ENCODE results near the gene SEMA5A. TPM values are rescaled to one million over a fixed set of nuclear protein-coding genes. Genes with fewer than 3 reads are reported as not detected.
"Not testable (repeated sequence)": the region's sequence is repeated elsewhere in the genome, so short reads cannot be mapped to it uniquely, and the experiment has no call there.

The SEMA5A gene
- total RNA-seq, 1 experiment from 2014 or later: 15.9 TPM

DNA sequence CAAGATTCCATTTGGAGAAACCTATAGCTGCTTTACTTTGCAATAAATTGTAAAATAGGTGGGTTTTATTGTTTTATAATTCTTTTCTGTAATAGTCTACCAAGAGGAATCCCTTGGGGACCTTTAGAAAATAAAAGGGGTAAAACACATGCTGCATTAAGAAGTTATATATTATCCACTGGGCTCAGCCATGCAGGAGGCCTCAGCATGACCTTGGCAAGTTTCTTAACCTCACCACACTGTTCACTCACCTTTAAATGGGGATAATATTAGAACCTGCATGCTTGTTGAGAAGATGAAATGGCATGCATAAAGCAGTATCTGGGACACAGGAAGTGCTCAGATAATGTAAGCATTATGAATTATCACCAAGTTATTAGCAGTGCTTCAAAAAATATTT lies 120.2 kb downstream of the SEMA5A start:
- no peak for DNase-seq (ENCODE audit: low read depth in 1 of 2, low spot score in 2 of 2)

DNA sequence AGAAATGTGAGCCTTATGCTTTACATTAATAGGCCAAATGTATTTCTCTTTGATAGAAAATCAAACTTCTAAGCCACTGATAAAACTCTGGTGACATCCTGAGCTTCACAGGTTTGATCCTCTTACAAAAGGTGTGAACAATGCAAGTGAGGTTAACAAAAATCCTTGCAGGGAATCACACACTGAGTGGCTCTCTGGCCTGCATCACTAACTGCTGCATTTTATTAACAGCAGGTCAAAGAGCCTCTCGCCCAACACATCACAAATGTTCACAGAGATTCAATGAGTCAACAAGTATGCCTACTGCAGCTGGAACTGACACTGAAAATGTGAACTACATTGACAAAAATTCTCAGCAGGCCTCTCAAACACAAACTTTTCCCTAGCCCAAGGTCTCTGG lies 122.3 kb downstream of the SEMA5A start:
- H3K36me3 ChIP-seq: 0 out of 2 replicates have a peak, but pooled peaks cover 6% of the 10 kb centered on the region
- H3K27me3 ChIP-seq (replicated peaks): no peaks in the 10 kb centered on the region
- H3K27ac ChIP-seq: no peak overlapping the region

More for the DNA sequence above, 120.2 kb downstream of the SEMA5A start:
- Histone ChIP-seq H3K36me3 (no peaks in the 10 kb centered on the region), H3K4me3 (no peak overlapping the region), H3K27me3 (replicated peaks) (no peaks in the 10 kb centered on the region), H3K9me3 (replicated peaks) (no peaks in the 10 kb centered on the region), H3K27ac (no peak overlapping the region), H3K4me1 (replicated peaks) (peaks cover 29% of the 10 kb centered on the region)

DNA sequence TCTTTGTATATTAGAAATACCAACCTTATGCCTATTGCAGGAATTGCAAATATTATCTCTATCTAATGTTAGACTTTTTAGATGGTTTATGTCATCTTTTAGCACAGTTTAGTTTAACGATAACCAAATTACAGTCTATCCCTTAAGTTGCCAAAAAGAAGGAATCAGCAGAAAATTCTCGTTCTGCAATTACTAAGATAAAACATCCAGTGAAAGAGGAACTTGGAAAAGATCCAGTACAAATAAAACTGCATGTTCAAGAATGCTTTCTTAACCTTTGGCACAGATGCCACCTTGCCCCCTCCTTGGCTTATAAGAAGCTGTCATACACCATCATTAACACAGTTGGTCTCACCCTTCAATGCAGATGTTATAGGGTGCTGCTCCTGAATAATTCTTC lies 124.0 kb downstream of the SEMA5A start:
- Histone ChIP-seq H3K4me3 (no peak overlapping the region), H3K27me3 (replicated peaks) (no peaks in the 10 kb centered on the region), H3K36me3 (0 out of 2 replicates have a peak, but pooled peaks cover 6% of the 10 kb centered on the region), H3K9me3 (replicated peaks) (no peaks in the 10 kb centered on the region), H3K4me1 (replicated peaks) (peaks cover 13% of the 10 kb centered on the region), H3K27ac (no peak overlapping the region)
- DNase-seq (ENCODE audit: low read depth in 1 of 2, low spot score in 2 of 2): peak in 1 of 2 experiments; percentile 25

More for the DNA sequence above, 122.3 kb downstream of the SEMA5A start:
- Histone ChIP-seq H3K4me1 (replicated peaks) (peaks cover 21% of the 10 kb centered on the region), H3K4me3 (no peak overlapping the region), H3K9me3 (replicated peaks) (no peaks in the 10 kb centered on the region)
- no peak for DNase-seq (ENCODE audit: low read depth in 1 of 2, low spot score in 2 of 2)

DNA sequence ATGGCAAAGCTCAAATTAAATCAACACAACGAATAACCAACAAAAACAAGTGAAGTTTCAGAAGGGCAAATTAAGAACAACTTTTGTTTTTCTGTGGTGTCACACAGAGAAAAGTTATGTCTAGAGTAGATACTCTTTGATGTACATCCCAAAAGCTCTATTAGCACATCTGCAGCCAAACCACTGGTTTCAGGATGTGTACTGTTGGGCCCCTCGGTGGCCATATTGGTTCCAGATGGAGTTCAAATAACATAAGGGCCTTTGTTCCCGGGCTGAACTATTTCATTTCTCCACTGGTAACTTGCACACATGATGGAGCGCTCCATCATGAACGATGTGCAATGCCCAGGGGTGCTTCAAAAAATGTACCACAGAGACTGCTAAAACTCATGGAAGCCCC lies 126.1 kb downstream of the SEMA5A start:
- DNase-seq (ENCODE audit: low read depth in 1 of 2, low spot score in 2 of 2): no peak
- Histone ChIP-seq H3K36me3 (0 out of 2 replicates have a peak, but pooled peaks cover 6% of the 10 kb centered on the region), H3K9me3 (replicated peaks) (no peaks in the 10 kb centered on the region), H3K27ac (no peak overlapping the region), H3K4me3 (no peak overlapping the region), H3K27me3 (replicated peaks) (no peaks in the 10 kb centered on the region), H3K4me1 (replicated peaks) (peaks cover 8% of the 10 kb centered on the region)

DNA sequence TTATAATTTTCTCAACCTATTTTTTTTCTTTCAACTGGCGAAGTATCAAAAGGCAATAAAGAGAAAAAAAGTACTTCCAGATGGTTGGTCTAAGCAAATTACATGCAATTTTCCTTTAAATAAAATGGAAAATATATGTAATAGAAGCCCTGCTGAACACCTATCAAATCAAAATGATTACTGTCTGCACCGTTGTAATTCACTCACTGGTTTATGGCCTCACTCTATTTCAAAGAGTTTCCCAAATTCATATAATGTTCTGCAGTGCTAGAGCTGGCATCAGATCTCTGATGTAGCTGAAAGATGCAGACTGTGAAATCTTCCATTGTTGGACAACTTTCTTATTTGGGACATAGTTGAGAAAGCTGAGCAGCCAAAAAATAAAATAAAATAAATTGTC lies 130.3 kb downstream of the SEMA5A start:
- Histone ChIP-seq H3K9me3 (replicated peaks) (no peaks in the 10 kb centered on the region), H3K4me1 (replicated peaks) (no peaks in the 10 kb centered on the region), H3K36me3 (0 out of 2 replicates have a peak, but pooled peaks cover 6% of the 10 kb centered on the region), H3K27me3 (replicated peaks) (no peaks in the 10 kb centered on the region), H3K27ac (no peak overlapping the region), H3K4me3 (no peak overlapping the region)
- no peak for DNase-seq (ENCODE audit: low read depth in 1 of 2, low spot score in 2 of 2)

DNA sequence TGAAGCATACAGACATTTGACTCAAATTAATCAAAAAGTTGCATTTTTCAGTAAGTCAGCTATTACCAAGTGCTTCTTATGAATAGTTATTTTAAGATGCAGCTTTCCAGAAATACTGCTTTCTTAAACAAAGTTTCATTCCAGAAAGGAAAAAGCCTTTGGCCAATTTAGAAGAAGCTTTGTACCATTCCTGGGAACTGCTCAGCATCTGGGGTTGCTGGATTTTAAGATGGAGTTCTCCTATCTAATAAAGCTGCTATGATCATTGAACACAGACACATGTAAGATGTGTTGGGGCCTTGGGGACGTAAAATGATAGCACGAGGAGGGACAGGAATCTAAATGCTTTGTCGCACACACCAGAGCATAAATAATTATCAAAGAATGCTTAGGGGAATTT lies 130.8 kb downstream of the SEMA5A start:
- Histone ChIP-seq H3K4me1 (replicated peaks) (no peaks in the 10 kb centered on the region), H3K36me3 (0 out of 2 replicates have a peak, but pooled peaks cover 6% of the 10 kb centered on the region), H3K27me3 (replicated peaks) (no peaks in the 10 kb centered on the region), H3K9me3 (replicated peaks) (no peaks in the 10 kb centered on the region), H3K4me3 (no peak overlapping the region), H3K27ac (no peak overlapping the region)
- DNase-seq (ENCODE audit: low read depth in 1 of 2, low spot score in 2 of 2): no peak

DNA sequence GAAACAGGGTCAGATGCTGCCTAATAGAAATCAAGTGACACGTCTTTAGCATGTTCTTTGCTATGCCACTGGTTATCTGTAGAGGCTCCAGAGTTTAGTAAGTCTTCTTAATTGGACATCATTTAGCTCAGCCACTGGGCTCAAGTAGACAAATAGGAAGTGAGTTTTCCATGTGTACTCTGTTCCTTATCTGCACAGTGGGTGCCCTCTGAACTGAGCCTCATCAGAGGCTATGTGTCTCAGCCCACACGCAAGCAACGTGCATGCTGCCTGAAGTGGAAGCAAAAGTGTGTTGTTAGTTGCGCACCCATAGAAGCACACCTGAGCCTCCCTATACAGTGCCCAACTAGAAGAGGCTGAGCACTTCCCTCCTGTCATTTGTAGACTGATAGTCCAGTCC lies 134.7 kb downstream of the SEMA5A start:
- H3K27ac ChIP-seq: no peak overlapping the region
- no peaks in the 10 kb centered on the region for H3K4me1 ChIP-seq (replicated peaks)
- H3K9me3 ChIP-seq (replicated peaks): no peaks in the 10 kb centered on the region
- no peak for DNase-seq (ENCODE audit: low read depth in 1 of 2, low spot score in 2 of 2)
- H3K4me3 ChIP-seq: no peak overlapping the region
- no peaks in the 10 kb centered on the region for H3K27me3 ChIP-seq (replicated peaks)
- H3K36me3 ChIP-seq: no peaks in the 10 kb centered on the region

DNA sequence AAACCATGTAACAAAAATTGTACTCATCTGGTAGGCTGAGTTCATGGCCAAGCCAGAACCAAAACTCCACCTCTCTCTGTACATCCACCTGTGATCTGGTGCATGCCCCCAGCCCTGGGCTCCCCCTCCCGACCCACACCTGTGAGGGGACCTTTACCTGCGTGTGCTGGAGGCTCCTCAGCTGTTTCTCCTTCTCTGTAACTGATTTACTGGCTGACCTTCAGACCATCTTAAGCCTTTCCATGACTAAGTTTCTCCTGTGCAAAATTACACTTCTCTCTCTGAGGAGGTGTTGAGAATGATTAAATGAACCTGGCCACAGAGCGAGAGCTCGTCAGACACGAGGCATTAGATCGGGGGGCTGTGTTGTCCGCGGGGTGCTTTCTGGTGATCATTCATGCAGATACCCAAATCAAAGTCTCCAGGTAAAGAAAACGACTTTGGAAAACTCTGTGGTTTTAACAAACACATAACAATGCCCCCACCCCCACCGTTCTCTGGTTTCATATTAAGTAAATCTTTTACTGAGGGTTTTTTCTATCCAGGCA lies 136.4 kb downstream of the SEMA5A start:
- Histone ChIP-seq H3K4me1 (replicated peaks) (no peaks in the 10 kb centered on the region), H3K9me3 (replicated peaks) (no peaks in the 10 kb centered on the region), H3K27me3 (replicated peaks) (no peaks in the 10 kb centered on the region), H3K4me3 (no peak overlapping the region), H3K27ac (no peak overlapping the region), H3K36me3 (no peaks in the 10 kb centered on the region)
- DNase-seq (ENCODE audit: low read depth in 1 of 2, low spot score in 2 of 2): no peak

DNA sequence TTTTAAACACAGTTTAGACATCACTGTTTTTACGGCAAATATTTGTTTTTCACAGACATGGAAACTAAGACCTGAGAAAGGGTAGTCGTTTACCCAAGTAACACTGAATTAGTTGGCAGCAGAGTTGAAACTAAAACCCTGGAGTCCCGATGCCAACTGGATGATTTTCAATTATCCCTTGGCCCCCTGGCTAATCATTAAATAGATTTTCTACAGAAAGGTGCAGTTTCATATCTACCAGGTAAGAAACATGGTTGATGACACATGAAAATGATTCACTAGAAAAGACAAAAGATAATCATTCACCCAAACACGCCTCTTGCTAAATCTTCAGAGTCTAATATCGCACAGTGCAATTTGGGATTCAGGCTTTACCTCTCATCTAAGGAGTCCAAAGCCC lies 136.9 kb downstream of the SEMA5A start:
- H3K9me3 ChIP-seq (replicated peaks): no peaks in the 10 kb centered on the region
- no peaks in the 10 kb centered on the region for H3K36me3 ChIP-seq
- no peak for DNase-seq (ENCODE audit: low read depth in 1 of 2, low spot score in 2 of 2)
- no peaks in the 10 kb centered on the region for H3K4me1 ChIP-seq (replicated peaks)
- no peaks in the 10 kb centered on the region for H3K27me3 ChIP-seq (replicated peaks)
- no peak overlapping the region for H3K27ac ChIP-seq
- H3K4me3 ChIP-seq: no peak overlapping the region

DNA sequence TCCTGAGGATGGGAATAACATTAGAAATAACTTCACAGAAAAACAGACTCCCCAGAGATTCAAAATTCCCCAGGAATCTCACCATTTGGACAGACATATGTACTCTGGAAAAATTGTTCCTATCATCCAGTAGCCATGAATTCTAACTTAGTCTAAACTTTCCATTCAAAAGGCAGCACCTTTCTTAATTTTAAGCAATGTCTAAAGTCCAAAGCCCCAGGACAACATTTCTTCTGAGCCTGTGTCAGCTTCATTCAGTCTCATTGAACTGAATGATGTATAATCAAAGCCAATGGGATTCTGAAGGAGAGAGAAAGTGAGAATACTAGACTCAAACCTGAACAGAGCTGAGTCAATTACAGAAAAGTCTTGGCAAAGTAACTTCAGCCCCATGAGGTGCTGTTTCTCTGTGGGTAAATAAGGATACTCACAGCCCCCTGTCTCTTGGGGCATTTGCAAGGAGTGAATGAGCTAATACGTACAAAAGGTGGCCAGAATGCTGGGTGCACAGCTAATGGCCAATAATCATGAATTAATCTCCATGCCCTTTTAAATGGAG lies 140.6 kb downstream of the SEMA5A start:
- Histone ChIP-seq H3K27me3 (replicated peaks) (no peaks in the 10 kb centered on the region), H3K9me3 (replicated peaks) (no peaks in the 10 kb centered on the region), H3K27ac (no peak overlapping the region), H3K4me1 (replicated peaks) (no peaks in the 10 kb centered on the region), H3K36me3 (no peaks in the 10 kb centered on the region), H3K4me3 (no peak overlapping the region)
- DNase-seq (ENCODE audit: low read depth in 1 of 2, low spot score in 2 of 2): no peak

DNA sequence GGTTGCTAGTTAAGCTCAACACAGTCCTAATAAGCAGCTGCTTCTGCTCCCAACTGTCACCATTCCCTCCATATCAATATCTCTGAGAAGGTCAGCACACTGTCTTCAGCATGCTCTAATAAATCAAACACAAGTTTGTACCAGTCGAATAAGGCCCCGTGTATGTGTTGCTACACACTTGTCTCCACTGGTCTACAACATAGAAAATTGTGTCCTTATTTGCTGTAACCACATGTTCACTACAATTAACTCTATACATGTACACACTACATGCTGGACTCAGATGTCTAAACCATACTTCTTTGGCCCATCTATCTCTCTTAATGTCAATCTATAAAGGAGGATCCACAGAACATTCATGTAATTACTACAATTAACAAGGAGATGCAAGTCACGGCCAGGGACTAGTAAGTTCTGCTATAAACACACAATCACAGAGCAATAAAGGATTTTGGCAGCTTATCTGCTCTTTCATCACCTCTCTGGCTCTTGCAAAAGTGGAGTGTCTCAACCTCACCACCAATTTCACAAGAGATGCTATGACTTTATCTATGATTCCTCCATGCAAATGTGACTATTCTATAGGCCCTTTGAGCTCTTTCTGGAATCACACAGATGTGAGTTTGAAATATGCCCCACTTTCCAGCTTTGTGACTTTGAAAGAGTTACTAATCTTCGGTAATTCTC lies 143.9 kb downstream of the SEMA5A start:
- no peak for DNase-seq (ENCODE audit: low read depth in 1 of 2, low spot score in 2 of 2)
- no peaks in the 10 kb centered on the region for H3K36me3 ChIP-seq
- no peaks in the 10 kb centered on the region for H3K4me1 ChIP-seq (replicated peaks)
- no peaks in the 10 kb centered on the region for H3K9me3 ChIP-seq (replicated peaks)
- no peak overlapping the region for H3K27ac ChIP-seq
- no peaks in the 10 kb centered on the region for H3K27me3 ChIP-seq (replicated peaks)
- no peak overlapping the region for H3K4me3 ChIP-seq

DNA sequence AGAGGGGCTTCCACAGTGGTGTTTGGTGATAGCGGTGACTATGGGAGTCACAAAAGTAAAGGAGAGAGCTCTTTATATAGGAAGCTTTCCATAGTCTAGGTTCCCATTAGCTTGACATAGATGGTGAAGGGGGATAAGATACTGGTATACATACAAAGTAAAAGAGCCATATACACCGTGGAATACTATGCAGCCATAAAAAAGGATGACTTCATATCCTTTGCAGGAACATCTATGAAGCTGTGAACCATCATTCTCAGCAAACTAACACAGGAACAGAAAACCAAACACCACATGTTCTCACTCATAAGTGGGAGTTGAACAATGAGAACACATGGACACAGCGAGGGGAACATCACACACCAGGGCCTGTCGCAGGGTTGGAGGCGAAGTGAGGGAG lies 146.1 kb downstream of the SEMA5A start:
- not testable (repeated sequence) for H3K27me3 ChIP-seq (replicated peaks); H3K4me1 ChIP-seq (replicated peaks); H3K27ac ChIP-seq; DNase-seq (ENCODE audit: low read depth in 1 of 2, low spot score in 2 of 2); H3K9me3 ChIP-seq (replicated peaks); H3K36me3 ChIP-seq; H3K4me3 ChIP-seq

DNA sequence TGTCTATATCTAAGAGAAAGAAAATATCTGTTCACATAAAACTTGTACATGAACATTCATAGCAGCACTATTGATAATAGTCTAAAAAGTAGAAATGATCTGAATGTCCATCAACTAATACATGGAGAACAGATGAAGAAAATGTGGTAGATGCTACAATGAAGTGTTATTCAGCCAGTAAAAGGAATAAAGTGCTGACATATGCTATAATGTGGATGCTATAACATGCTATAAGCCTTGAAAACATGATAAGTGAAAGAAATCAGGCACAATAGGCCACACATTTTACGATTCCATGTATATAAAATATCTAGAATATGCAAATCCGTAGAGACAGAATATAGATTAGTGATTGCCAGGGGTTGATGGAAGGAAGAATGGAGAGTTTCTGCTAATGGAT lies 146.8 kb downstream of the SEMA5A start:
- no peaks in the 10 kb centered on the region for H3K27me3 ChIP-seq (replicated peaks)
- no peak overlapping the region for H3K4me3 ChIP-seq
- DNase-seq (ENCODE audit: low read depth in 1 of 2, low spot score in 2 of 2): no peak
- no peaks in the 10 kb centered on the region; the same call in 1 of the 2 replicates for H3K36me3 ChIP-seq
- no peak overlapping the region for H3K27ac ChIP-seq
- no peaks in the 10 kb centered on the region for H3K4me1 ChIP-seq (replicated peaks)
- no peaks in the 10 kb centered on the region for H3K9me3 ChIP-seq (replicated peaks)

DNA sequence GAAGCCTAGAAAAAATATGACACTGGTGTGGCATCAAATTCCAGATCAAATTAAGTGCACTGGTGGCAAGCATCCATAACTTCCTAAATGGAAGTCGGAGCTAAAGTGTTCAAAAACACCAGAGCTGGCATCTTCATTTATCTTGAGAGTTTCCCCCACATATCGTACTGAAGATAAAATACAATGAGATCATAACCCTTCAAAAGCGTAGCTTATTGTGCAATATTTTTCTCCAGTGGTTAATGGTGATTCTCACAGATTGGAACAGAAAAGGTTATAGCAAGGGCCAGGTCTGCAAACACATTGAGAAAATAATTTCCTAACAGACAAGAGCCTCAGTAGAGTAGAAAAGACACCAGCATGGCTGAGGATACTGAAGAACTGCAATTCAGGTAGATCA lies 147.6 kb downstream of the SEMA5A start:
- no peaks in the 10 kb centered on the region for H3K27me3 ChIP-seq (replicated peaks)
- no peak overlapping the region for H3K4me3 ChIP-seq
- no peak for DNase-seq (ENCODE audit: low read depth in 1 of 2, low spot score in 2 of 2)
- H3K4me1 ChIP-seq (replicated peaks): no peaks in the 10 kb centered on the region
- no peaks in the 10 kb centered on the region; the same call in 1 of the 2 replicates for H3K36me3 ChIP-seq
- no peaks in the 10 kb centered on the region for H3K9me3 ChIP-seq (replicated peaks)
- H3K27ac ChIP-seq: no peak overlapping the region
